ENCODE measurements around the gene TEX12. TPM values are rescaled to one million over a fixed set of nuclear protein-coding genes. Genes with fewer than 3 reads are reported as not detected.

Gene TEX12
- total and polyA plus RNA-seq, 2 of the 8 experiments (the other 6 are each of a cell fraction or from before 2014, with no cell fraction given), result not detected

DNA sequence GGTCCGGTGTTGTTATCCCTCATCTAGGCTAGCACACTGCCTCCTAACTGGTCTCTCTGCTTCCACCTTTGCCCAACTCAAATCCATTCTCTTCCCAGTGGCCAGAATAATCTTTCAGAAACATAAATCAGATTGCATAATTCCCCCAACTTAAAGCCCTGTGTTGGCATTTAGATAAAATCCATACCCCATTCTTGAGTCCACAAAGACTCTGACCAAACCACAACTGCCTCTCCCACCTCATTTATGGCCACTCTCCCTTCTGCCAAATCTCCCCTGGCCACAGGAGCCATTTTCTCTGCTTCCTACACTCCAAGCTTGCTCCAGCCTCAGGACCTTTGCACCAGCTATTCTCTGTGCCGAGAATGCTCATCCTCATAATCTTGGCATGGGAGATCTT, 40.1 kb upstream of the TEX12 start:
- H3K23ac ChIP-seq (ENCODE audit: insufficient read length), result no peak overlapping the region
- DNase-seq (ENCODE audit: low read depth in 1 of 2, low spot score in 2 of 2) (no peak), FAIRE-seq (no peak)
- WGBS, 2 experiments (ENCODE audit: extremely low coverage in 1 of 2, insufficient coverage in 1 of 2, insufficient read length in 1 of 2, insufficient replicate concordance in 2 of 2, low coverage in 1 of 2, low lambda C conversion rate in 2 of 2, missing lambda C conversion rate in 1 of 2), result 94% methylated on average over 2 of the region's 2 CpGs; no CpG with 5 or more reads in 1 of the 2 experiments
- no peak overlapping the region for H3K4ac ChIP-seq (replicated peaks; ENCODE audit: insufficient read length, low read depth, low read length)
- no peak overlapping the region for H3K14ac ChIP-seq (ENCODE audit: insufficient read length)
- H3K79me2 ChIP-seq (ENCODE audit: control insufficient read depth in 1 of 2, insufficient read depth in 2 of 2, low read length in 2 of 2), result no peaks in the 10 kb centered on the region
- no peaks in the 10 kb centered on the region for H3K4me1 ChIP-seq (replicated peaks in 1 of 4; ENCODE audit: control insufficient read depth in 3 of 4, insufficient read depth in 4 of 4, low read length in 3 of 4)
- no peaks in the 10 kb centered on the region for H3K36me3 ChIP-seq (ENCODE audit: control insufficient read depth in 2 of 4, insufficient read depth in 4 of 4, low read length in 3 of 4)
- H3K23me2 ChIP-seq (ENCODE audit: low read depth, low read length), result no peaks in the 10 kb centered on the region; the same call in 1 of the 2 replicates
- no peak overlapping the region for H3K56ac ChIP-seq (replicated peaks; ENCODE audit: insufficient read length, low read depth, low read length)
- no peaks in the 10 kb centered on the region for H4K20me1 ChIP-seq (replicated peaks in 1 of 2; ENCODE audit: control insufficient read depth in 1 of 2, insufficient read depth in 2 of 2, low read length in 2 of 2)
- POLR2A ChIA-PET (ENCODE audit: partially characterized antibody), result no interaction called here
- H3K4me3 ChIP-seq (ENCODE audit: extremely low read depth in 1 of 4, insufficient read depth in 2 of 4, low read depth in 3 of 4, low read length in 4 of 4), result no peak overlapping the region
- no peak overlapping the region for H3K9ac ChIP-seq (replicated peaks in 1 of 4; ENCODE audit: extremely low read depth in 1 of 4, low read depth in 3 of 4, low read length in 3 of 4)
- H2BK5ac ChIP-seq (ENCODE audit: low read depth, low read length), result no peak overlapping the region
- H3K9me3 ChIP-seq (ENCODE audit: insufficient read depth in 2 of 2, low read depth in 1 of 2, low read length in 1 of 2), result no peaks in the 10 kb centered on the region
- no peak overlapping the region for H4K5ac ChIP-seq (ENCODE audit: insufficient read length, low read depth, low read length)
- no peak overlapping the region for H2BK120ac ChIP-seq (replicated peaks; ENCODE audit: low read depth, low read length)
- no peaks in the 10 kb centered on the region for H3K27me3 ChIP-seq (replicated peaks in 1 of 4; ENCODE audit: control insufficient read depth in 3 of 4, extremely low read depth in 1 of 4, insufficient read depth in 3 of 4, low read length in 3 of 4)
- H4K91ac ChIP-seq (replicated peaks; ENCODE audit: insufficient read length, low read length), result no peak overlapping the region
- H2BK12ac ChIP-seq (ENCODE audit: low read depth, low read length), result no peak overlapping the region
- no peak overlapping the region for H2BK15ac ChIP-seq (ENCODE audit: low read length)
- H2AK5ac ChIP-seq (ENCODE audit: low read depth, low read length), result no peak overlapping the region
- no peak overlapping the region for H2AFZ ChIP-seq (ENCODE audit: low read length)
- no peak overlapping the region for H3K4me2 ChIP-seq (ENCODE audit: insufficient read depth in 1 of 2, low read depth in 2 of 2, low read length in 2 of 2)
- H4K8ac ChIP-seq (ENCODE audit: extremely low read depth, insufficient read depth, low read length), result no peak overlapping the region
- no peaks in the 10 kb centered on the region for H3K79me1 ChIP-seq (ENCODE audit: low read depth, low read length)
- no peak overlapping the region for H3K18ac ChIP-seq (ENCODE audit: extremely low read depth, low read length)
- TF ChIP-seq NANOG (IDR thresholded peaks at IDR 0.05; ENCODE audit: insufficient read depth, low read depth, low read length, poor library complexity, severe bottlenecking) (no peak), ATF2 (IDR thresholded peaks at IDR 0.05; ENCODE audit: low read length) (no peak), SP4 (IDR thresholded peaks at IDR 0.05; ENCODE audit: low read length) (no peak), SIX5 (IDR thresholded peaks at IDR 0.05; ENCODE audit: low read depth, low read length) (no peak)
- H2BK20ac ChIP-seq (ENCODE audit: low read length), result no peak overlapping the region
- CTCF ChIA-PET (ENCODE audit: partially characterized antibody), result interaction anchor here (1.1 to 1.9 kb wide), 4 partner anchors 13 to 96 kb away, joined by 3 to 8 read pairs (median 3); no protein-coding TSS in a partner anchor
- no peak overlapping the region for H3K27ac ChIP-seq (ENCODE audit: low read depth, low read length)
